MCF 10A (cell line): ENCODE data around the gene GPR107. TPM values are rescaled to one million over a fixed set of nuclear protein-coding genes. Genes with fewer than 3 reads are reported as not detected.

ENCODE experiments used
- BruUV-seq: library from RNA; stranded (reverse); fragments of 400-500 nt; replicated peaks from 2 replicates; lab custom pipeline; 2021; lab: Mats Ljungman, UMichigan
- CTCF ChIA-PET: fragments of 300-600 bp; sonication (Branson Sonifier 250); formaldehyde crosslinking; extraction: SDS; loops from one replicate; lab custom pipeline; 2021; ENCODE audit warnings: antibody characterized with exemption, inconsistent platforms; lab: Yijun Ruan, JAX
- POLR2A ChIA-PET: fragments of 300-600, 350-650 bp; sonication (Branson Sonifier 250); formaldehyde crosslinking; extraction: SDS; loops from one replicate; lab custom pipeline; 2020; ENCODE audit warnings: antibody characterized with exemption, inconsistent platforms; lab: Yijun Ruan, JAX
- DNase-seq: peaks from one replicate; pipeline ENCODE4 v3.0.0-alpha.2; 2018; ENCODE audit not compliant: unreplicated experiment
- H3K27ac Mint-ChIP-seq: one replicate; pipeline ENCODE4 v1.8.0; 2022; ENCODE audit warnings: mild to moderate bottlenecking, low read depth, mixed read lengths; ENCODE audit not compliant: unreplicated experiment
- H3K27me3 Mint-ChIP-seq: one replicate; pipeline ENCODE4 v1.8.0; 2022; ENCODE audit warnings: mixed read lengths; ENCODE audit not compliant: insufficient read depth, unreplicated experiment
- H3K36me3 Mint-ChIP-seq: one replicate; pipeline ENCODE4 v1.8.0; 2022; ENCODE audit warnings: mild to moderate bottlenecking, moderate library complexity, mixed read lengths; ENCODE audit not compliant: insufficient read depth, unreplicated experiment
- H3K4me1 Mint-ChIP-seq: one replicate; pipeline ENCODE4 v1.8.0; 2022; ENCODE audit warnings: mixed read lengths; ENCODE audit not compliant: insufficient read depth, unreplicated experiment
- H3K4me3 Mint-ChIP-seq: one replicate; pipeline ENCODE4 v1.8.0; 2022; ENCODE audit warnings: mild to moderate bottlenecking, moderate library complexity, mixed read lengths; ENCODE audit not compliant: unreplicated experiment
- H3K9me3 Mint-ChIP-seq: one replicate; pipeline ENCODE4 v1.8.0; 2022; ENCODE audit warnings: mixed read lengths; ENCODE audit not compliant: unreplicated experiment
- CTCF ChIP-seq: fragments of 200-600 bp; IDR thresholded peaks from one replicate; pipeline ENCODE4 v1.8.0; 2022; ENCODE audit warnings: antibody characterized with exemption, mild to moderate bottlenecking; ENCODE audit not compliant: unreplicated experiment
- intact Hi-C: fragments of 100-400 bp; cut with micrococcal nuclease; formaldehyde crosslinking; loops from 2 replicates; pipeline ENCODE4 v1.14.1; 2022
- total RNA-seq: library from RNA; stranded (reverse); gene quantifications from 2 replicates; pipeline ENCODE4 v1.2.3, GENCODE V29; 2022

The GPR107 gene
- total RNA-seq, 1 experiment from 2014 or later, result 32.9 TPM

- intact Hi-C loops, result no loop called here
- ChIA-PET POLR2A (no interaction called here), CTCF (interaction anchor here (0.6 to 1.2 kb wide), 4 partner anchors 31 to 425 kb away, joined by 3 to 4 read pairs (median 3); no protein-coding TSS in a partner anchor)
- peaks cover 16% of the 10 kb centered on the region for H3K4me1 Mint-ChIP-seq
- peak; percentile 75 for DNase-seq
- no peaks in the 10 kb centered on the region for H3K27me3 Mint-ChIP-seq
- no TSS peak for BruUV-seq
- H3K27ac Mint-ChIP-seq, result peak overlapping the region; percentile 84
- H3K36me3 Mint-ChIP-seq, result peaks cover 5% of the 10 kb centered on the region
- TF ChIP-seq CTCF, result no peak
- H3K9me3 Mint-ChIP-seq, result no peaks in the 10 kb centered on the region
- H3K4me3 Mint-ChIP-seq, result peak overlapping the region; percentile 65
Measured at GRCh38 chr9:130186839-130187522, 133.3 kb downstream of the GPR107 start.

GRCh38 chr9:130187523-130187846 lies 133.8 kb downstream of the GPR107 start:
- Mint-ChIP-seq H3K36me3 (peaks cover 5% of the 10 kb centered on the region), H3K4me1 (peaks cover 16% of the 10 kb centered on the region), H3K27me3 (no peaks in the 10 kb centered on the region), H3K4me3 (peak overlapping the region; percentile 65), H3K9me3 (no peaks in the 10 kb centered on the region), H3K27ac (peak overlapping the region; percentile 84)
- DNase-seq, result no peak
- no TSS peak for BruUV-seq
- TF ChIP-seq CTCF, result no peak
- ChIA-PET CTCF (interaction anchor here (0.6 to 1.2 kb wide), 2 partner anchors 31 to 49 kb away, joined by 3 to 4 read pairs; no protein-coding TSS in a partner anchor), POLR2A (no interaction called here)
- intact Hi-C loops, result no loop called here

GRCh38 chr9:130188860-130189481 lies 135.3 kb downstream of the GPR107 start:
- CTCF ChIA-PET, result no interaction called here
- H3K27me3 Mint-ChIP-seq, result no peaks in the 10 kb centered on the region
- TF ChIP-seq CTCF, result no peak
- peaks cover 5% of the 10 kb centered on the region for H3K36me3 Mint-ChIP-seq
- H3K9me3 Mint-ChIP-seq, result no peaks in the 10 kb centered on the region
- no peak for DNase-seq
- H3K4me1 Mint-ChIP-seq, result peaks cover 8% of the 10 kb centered on the region
- intact Hi-C loops, result no loop called here
- BruUV-seq, result no TSS peak
- POLR2A ChIA-PET, result no interaction called here
- no peak overlapping the region for H3K27ac Mint-ChIP-seq
- no peak overlapping the region for H3K4me3 Mint-ChIP-seq

Other genes with a start within 250 kb of the GPR107 start
- gene TOR1A, start 229.8 kb upstream of the GPR107 start, total RNA-seq, result 33.6 and 40.4 TPM in 2 replicates
- 27.6 and 30.0 TPM in 2 replicates for gene C9orf78, start 218.6 kb upstream of the GPR107 start, total RNA-seq
- gene USP20, start 218.4 kb upstream of the GPR107 start, total RNA-seq, result 14.7 and 17.1 TPM in 2 replicates
- 24.4 and 26.6 TPM in 2 replicates for gene FNBP1, start 10.7 kb upstream of the GPR107 start, total RNA-seq
- gene NCS1, start 118.5 kb downstream of the GPR107 start, total RNA-seq, result 27.8 and 41.3 TPM in 2 replicates
- gene HMCN2, start 211.9 kb downstream of the GPR107 start, total RNA-seq, result not detected in 2 replicates